Measurements from ENCODE around the gene STAG1.

Gene STAG1

DNA sequence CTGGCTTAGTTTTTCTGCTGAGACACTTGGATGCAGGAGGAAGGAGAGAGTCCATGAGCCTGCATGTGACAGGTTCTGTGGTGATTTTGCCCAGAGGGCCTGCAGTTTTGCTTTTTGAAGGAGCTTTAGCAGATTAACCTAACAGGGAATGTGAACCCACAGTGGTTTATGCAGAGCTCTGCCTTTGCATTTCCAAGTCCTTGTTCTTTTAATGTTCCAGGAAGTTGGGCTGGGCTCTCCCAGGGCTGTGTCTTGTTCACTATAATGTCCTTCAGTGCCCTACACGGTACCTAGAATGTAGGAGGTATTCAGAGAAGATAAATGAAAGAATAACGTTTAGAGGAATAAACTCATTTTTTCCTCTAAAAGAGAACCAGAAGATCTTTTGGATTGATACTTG lies 451.7 kb downstream of the STAG1 start:
- DNase-seq, result no peak

DNA sequence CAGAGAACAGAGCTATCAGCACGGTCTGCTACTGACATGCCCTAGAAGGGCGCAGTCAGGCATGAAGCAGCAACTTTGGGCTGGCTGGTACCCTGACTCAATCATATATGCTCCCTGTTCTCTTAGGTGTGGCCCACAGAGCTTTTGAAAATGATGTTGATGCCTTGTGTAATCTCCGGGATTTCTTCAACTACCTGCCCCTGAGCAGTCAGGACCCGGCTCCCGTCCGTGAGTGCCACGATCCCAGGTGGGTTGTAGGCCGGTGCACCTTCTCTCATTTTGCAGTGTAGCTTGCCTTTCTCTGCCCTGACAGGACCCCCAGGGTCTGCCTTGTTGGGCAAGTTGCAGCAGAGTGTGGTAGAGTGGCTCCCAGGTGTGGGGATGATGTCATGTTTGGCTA lies 454.4 kb downstream of the STAG1 start:
- DNase-seq, result no peak

DNA sequence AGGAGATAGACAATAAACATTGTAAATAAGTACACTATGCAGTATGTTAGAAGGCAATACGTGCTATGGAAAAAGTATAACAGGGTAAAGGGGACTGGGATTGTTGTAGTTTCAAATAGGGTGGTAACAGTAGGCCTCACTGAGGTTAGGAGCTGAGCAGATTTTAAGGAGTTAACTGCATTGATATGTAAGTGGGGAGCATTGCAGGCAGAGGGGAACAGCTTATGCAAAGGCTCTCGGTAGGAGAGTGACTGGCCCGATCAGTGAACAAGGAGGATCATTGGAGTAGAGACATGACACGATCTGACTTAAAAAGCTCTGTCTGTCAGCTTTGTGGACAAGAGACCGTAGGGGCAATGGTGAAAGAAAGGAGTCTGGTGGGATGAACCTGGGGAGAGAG lies 455.2 kb downstream of the STAG1 start:
- DNase-seq, result no peak

DNA sequence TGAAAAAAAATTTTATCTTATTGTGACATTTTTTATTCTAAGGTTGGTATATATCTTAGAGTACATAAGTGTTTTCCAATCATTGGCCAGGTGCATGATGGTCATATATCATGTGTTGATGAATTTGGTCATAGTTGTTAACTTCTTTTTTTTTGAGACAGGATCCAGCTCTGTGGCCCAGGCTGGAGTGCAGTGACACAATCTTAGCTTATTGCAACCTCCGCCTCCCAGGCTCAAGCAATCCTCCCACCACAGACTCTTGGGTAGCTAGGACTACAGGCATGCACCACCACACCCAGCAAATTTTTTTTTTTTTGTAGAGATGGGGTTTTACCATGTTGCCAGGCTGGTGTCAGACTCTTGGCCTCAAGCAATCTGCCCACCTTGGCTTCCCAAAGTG lies 458.0 kb downstream of the STAG1 start:
- no peak for DNase-seq

DNA sequence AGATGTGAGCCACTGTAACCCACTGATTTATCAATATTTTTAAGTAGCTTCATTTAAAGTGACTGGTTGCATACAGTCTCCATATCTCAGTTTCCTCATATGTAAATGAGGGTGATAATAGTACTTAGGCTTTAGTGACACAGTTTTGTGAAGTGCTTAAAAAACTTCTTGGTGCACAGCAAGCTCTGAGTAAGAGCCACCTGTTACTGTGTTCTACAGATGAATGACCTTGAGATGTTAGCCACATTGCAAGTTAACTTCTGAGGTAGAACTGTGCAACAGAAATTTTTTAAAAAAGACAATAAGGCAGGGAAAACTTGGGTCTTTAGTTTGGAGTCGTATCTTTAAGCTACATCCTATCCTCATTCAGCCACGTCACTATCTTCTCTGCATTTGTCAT lies 458.9 kb downstream of the STAG1 start:
- no peak for DNase-seq

DNA sequence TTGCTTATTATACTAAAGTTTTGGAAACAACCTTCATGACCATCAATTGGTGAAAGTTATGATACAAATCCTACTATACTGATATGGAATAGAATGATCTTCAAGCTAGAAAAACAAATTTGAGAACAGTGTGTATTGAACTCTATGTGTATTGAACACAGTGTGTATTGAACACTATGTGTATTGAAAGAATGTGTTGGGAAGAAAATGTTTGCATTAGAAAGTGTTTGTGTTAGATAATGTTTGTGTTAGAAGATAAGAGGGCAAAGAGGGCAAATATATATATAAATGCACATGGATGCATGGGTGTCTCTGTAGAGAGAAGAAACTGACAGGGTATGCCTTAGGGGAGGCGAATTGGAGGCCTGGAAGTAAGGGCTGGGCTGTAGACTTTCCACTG lies 459.7 kb downstream of the STAG1 start:
- DNase-seq, result no peak

DNA sequence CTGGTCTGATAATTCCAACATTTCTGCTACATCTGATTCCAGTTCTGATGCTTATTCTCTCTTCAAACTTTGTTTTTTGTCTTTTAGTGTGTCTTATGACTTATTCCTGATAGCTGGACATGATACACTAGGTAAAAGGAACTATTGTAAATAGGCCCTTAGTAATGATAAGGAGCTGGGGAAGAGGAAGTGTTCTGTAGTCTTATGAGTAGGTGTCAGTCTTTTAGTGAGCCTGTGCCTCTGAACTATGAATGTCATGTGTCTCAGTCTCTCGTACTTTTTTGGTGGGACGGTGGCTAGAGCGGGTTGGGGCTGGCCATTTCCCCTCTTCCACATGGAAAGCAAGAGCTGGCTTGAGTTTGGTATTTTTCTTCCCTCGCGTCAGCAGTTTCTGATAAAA lies 460.9 kb downstream of the STAG1 start:
- DNase-seq, result no peak
